Ishikawa (cell line): ENCODE data around the gene RRP7A.

ENCODE experiments used
- CEBPB ChIP-seq: IDR thresholded peaks from 2 replicates; pipeline ENCODE4 v1.6.1; 2012
- EP300 ChIP-seq: IDR thresholded peaks from 2 replicates; pipeline ENCODE4 v1.6.1; 2012; ENCODE audit warnings: borderline replicate concordance
- FOXM1 ChIP-seq: IDR thresholded peaks from 2 replicates; pipeline ENCODE4 v1.6.1; 2012; ENCODE audit warnings: low read depth, borderline replicate concordance
- NFIC ChIP-seq: IDR thresholded peaks from 2 replicates; pipeline ENCODE4 v1.6.1; 2012
- RAD21 ChIP-seq: IDR thresholded peaks from 2 replicates; pipeline ENCODE4 v1.6.1; 2012; ENCODE audit warnings: low read depth
- REST ChIP-seq: IDR thresholded peaks from 2 replicates; pipeline ENCODE4 v1.6.1; 2012; ENCODE audit warnings: low read depth, mild to moderate bottlenecking
- TAF1 ChIP-seq: IDR thresholded peaks from 2 replicates; pipeline ENCODE4 v1.6.1; 2012; ENCODE audit warnings: low read depth, mild to moderate bottlenecking
- TF ChIP-seq, protein P1 (sequence below): IDR thresholded peaks from 2 replicates; pipeline ENCODE4 v1.6.1; 2012

DNA sequence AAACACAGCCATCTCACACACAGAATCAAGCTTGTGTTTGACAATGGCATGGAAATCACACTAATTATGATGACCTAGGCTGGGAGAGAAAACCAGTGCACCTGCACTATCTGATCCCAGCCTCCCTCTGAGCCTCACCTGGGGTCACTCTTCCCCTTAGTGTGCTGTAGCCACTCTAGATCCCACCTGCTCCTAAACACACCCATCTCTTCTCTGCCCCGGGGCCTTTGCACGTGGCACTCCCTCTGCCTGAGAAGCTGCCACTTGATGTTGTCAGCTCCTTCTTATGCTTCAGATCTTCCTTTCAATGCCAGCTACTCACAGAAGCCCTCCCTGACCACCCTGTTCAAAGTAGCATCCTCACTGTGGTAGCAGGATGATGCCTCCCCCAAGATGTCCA lies 44.5 kb downstream of the RRP7A start:
- no peak for TF ChIP-seq REST
- no peak for TF ChIP-seq EP300
- TF ChIP-seq RAD21 = no peak
- no peak for TF ChIP-seq TAF1
- no peak for TF ChIP-seq NFIC
- TF ChIP-seq, protein P1, sequence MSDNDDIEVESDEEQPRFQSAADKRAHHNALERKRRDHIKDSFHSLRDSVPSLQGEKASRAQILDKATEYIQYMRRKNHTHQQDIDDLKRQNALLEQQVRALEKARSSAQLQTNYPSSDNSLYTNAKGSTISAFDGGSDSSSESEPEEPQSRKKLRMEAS = no peak
- TF ChIP-seq FOXM1 = no peak
- no peak for TF ChIP-seq CEBPB
